Retinal pigment epithelial cell (primary cell): Measurements from ENCODE around the gene BCAS1.
A peak's percentile ranks its signal among the peaks of the same experiment; 100 is the strongest.

Experiments
- DNase-seq: peaks from one replicate; pipeline ENCODE4 v3.0.0-alpha.2; 2010; ENCODE audit warnings: low read depth
- H3K4me3 ChIP-seq: 2 replicates; pipeline ENCODE4 v1.5.1; 2011; ENCODE audit warnings: mild to moderate bottlenecking, low read length, control low read depth, moderate library complexity
- TF ChIP-seq, protein P1 (sequence below): conservative IDR thresholded peaks from 2 replicates; pipeline ENCODE4 v1.5.1; 2011; ENCODE audit warnings: low read depth, low read length, control low read depth, inconsistent platforms

Gene BCAS1

DNA sequence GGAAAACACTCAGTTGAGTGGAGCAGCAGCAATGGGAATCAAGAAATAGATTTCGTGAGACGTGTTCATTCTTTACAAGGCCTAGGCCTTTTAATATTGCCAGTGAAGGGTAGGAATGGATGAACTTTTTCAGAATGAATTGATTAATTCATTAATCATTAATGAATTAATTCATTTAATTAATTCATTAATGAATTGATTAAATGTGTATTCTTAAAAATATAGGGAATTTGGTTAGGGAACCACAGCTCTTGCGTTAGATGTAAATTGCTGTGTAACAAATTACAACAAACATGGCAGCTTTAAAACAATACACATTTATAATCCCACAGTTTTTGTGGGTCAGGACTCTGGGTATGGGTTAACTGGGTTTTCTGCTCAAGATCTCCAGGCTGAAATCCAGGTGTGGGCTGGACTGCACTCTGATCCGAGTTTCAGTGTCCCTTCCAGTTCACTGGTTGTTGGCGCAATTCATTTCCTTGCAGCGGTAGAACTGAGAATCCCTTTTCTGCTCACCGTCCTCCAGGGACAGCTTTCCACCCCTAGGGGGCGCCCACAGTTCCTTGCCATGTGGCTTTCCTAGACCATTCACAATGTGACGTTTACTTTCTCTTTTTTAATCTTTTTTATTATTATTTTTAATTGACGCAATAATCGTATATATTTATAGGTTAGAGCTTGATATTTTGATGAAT is 32.8 kb upstream of the BCAS1 start:
- H3K4me3 ChIP-seq, result no peak overlapping the region
- TF ChIP-seq, protein P1, sequence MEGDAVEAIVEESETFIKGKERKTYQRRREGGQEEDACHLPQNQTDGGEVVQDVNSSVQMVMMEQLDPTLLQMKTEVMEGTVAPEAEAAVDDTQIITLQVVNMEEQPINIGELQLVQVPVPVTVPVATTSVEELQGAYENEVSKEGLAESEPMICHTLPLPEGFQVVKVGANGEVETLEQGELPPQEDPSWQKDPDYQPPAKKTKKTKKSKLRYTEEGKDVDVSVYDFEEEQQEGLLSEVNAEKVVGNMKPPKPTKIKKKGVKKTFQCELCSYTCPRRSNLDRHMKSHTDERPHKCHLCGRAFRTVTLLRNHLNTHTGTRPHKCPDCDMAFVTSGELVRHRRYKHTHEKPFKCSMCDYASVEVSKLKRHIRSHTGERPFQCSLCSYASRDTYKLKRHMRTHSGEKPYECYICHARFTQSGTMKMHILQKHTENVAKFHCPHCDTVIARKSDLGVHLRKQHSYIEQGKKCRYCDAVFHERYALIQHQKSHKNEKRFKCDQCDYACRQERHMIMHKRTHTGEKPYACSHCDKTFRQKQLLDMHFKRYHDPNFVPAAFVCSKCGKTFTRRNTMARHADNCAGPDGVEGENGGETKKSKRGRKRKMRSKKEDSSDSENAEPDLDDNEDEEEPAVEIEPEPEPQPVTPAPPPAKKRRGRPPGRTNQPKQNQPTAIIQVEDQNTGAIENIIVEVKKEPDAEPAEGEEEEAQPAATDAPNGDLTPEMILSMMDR, result peak; percentile 93
- no peak for DNase-seq

DNA sequence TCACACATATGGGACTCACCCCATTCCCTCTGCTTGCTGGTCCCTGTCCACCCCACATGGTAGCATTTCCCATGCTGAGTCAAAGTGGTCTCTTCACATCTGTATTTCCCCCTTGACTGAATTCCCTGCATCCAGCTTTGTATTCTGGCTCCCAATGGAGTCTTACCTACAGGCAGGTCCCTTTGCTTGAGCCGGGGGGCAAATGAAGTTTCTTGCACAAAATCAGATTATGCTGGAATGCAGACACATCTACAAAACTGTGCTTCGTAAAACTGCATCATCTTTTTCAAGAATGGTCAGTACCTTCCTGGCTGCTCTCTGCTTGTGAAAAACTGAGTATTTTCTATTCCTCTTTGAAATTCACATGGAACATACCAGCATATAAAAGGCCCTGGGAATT is 32.1 kb upstream of the BCAS1 start:
- TF ChIP-seq, protein P1, result no peak
- no peak overlapping the region for H3K4me3 ChIP-seq
- no peak for DNase-seq

DNA sequence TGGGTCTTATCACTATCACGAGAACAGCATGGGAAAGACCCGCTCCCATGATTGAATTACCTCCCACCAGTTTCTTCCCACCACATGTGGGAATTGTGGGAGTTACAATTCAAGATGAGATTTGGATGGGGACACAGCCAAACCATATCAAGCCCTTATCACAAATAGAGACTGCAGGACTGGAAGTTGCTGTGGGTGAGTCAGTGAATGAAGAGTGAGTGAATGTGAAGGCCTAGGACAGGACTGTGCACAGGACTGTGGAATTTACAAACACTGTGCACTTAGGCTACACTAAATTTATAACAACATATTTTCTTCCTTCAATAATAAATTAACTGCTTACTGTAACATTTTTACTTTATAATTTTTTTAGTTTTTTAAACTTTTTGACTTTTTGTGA is 30.2 kb upstream of the BCAS1 start:
- no peak for DNase-seq
- TF ChIP-seq, protein P1, result no peak
- H3K4me3 ChIP-seq, result no peak overlapping the region

DNA sequence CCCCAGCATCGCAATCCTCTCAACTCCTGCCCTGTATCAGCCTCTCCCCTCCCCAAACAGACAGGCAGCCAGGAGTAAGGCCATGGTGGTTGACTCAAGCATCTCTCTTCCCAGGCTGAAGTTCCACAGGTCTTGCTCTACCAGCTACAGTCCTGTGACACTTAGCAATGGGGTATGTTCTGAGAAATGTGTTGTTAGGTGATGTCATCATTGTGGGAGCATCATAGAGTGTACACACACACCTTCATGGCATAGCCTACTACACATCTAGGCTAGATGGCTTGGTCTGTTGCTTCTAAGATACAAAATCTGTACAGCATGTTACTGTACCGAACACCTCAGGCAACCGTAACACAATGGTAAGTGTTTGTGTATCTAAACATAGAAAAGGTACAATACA is 29.5 kb upstream of the BCAS1 start:
- no peak overlapping the region for H3K4me3 ChIP-seq
- no peak for DNase-seq
- TF ChIP-seq, protein P1, result no peak

DNA sequence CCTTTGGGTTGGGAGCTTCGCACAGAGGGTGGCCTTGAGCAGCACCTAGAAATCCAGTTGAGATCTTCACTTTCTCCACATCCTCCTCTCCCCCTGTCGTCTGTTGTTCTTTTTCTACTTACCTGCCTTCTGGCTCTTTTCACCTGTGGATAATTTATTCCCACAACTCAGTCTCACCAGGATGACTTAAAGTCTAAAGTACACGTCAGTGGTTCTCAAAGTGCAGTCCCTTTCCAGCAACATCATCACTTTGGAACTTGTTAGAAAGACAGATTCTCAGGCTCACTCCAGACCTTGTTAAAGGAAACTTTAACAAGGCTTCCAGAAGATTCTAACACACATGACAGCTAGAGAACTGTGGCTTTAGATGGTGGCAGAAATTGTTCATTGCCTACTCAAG is 27.7 kb upstream of the BCAS1 start:
- TF ChIP-seq, protein P1, result no peak
- H3K4me3 ChIP-seq, result no peak overlapping the region
- DNase-seq, result no peak

DNA sequence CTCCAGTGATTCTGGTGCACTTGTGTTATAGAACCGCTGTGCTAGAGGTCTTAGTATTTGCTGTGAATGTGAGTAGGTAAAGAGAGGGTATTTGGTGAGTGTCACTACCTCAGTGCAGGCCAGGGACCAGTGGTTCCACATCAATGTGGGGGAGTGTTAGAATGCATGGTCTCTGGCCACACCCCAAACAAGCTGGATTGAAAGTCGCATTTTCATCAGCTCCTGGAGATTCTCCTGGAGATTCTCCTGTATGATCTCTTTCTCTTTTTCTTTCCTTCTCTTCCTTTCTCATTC is 26.8 kb upstream of the BCAS1 start:
- no peak for DNase-seq
- TF ChIP-seq, protein P1, result no peak
- no peak overlapping the region for H3K4me3 ChIP-seq

DNA sequence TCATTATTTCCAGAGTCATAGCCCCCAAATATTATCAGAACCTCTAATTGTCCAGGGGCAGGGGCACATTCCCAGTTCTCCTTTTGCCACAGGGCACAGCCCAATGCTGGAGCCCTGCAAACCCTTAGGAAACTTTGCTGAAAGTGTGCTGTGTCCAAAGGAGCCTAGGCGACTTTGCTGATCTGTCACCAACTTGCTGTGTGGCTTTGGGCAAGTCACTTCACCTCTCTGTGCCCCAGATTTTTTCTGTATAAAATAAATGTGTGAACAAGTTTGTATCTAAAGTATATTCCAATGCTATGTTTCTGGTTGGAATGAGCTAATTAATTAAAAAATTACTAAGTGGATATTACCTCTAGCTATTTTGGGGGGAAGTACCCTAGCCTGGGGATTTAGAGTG is 25.4 kb upstream of the BCAS1 start:
- H3K4me3 ChIP-seq, result no peak overlapping the region
- TF ChIP-seq, protein P1, result no peak
- DNase-seq, result no peak
